Measurements from ENCODE around the gene CTDP1. TPM values are rescaled to one million over a fixed set of nuclear protein-coding genes. Genes with fewer than 3 reads are reported as not detected.

CTDP1 gene
- total RNA-seq, 1 experiment from 2014 or later = 24.9 TPM

- H3K4me3 ChIP-seq (replicated peaks in 1 of 2; ENCODE audit: low read depth in 1 of 2, low read length in 2 of 2) = no peak overlapping the region
- ChIA-PET CTCF (no interaction called here), POLR2A (no interaction called here), RAD21 (ENCODE audit: low non-redundant PET in 1 of 2, low total read pairs in 2 of 2, uncharacterized antibody in 2 of 2, unreplicated experiment in 2 of 2) (no interaction called here)
- BruUV-seq (replicated peaks) = no TSS peak
- no peaks in the 10 kb centered on the region for H3K79me2 ChIP-seq (ENCODE audit: insufficient read depth, low read length)
- H4K20me1 ChIP-seq (ENCODE audit: insufficient read depth) = no peaks in the 10 kb centered on the region
- intact Hi-C loops (cut with micrococcal nuclease) = loop anchor here (10.0 kb wide), 1 partner anchor 56 kb away; no protein-coding TSS in a partner anchor
- no peaks in the 10 kb centered on the region for H3K9me2 ChIP-seq (ENCODE audit: insufficient read depth)
- H3K36me3 ChIP-seq (ENCODE audit: control insufficient read depth in 1 of 2, insufficient read depth in 2 of 2, low read length in 2 of 2) = no peaks in the 10 kb centered on the region
- H3K27me3 ChIP-seq (ENCODE audit: insufficient read depth, low read length) = peaks cover 6% of the 10 kb centered on the region; the same call in 1 of the 2 replicates
- H3K4me1 ChIP-seq (ENCODE audit: control insufficient read depth in 1 of 2, insufficient read depth in 2 of 2, low read length in 2 of 2) = no peaks in the 10 kb centered on the region
- no peak overlapping the region for H3K4me2 ChIP-seq (ENCODE audit: low read length)
- DNase-seq (ENCODE audit: low read depth, low spot score) = no peak
- ATAC-seq = no peak
- TF ChIP-seq, protein P1, sequence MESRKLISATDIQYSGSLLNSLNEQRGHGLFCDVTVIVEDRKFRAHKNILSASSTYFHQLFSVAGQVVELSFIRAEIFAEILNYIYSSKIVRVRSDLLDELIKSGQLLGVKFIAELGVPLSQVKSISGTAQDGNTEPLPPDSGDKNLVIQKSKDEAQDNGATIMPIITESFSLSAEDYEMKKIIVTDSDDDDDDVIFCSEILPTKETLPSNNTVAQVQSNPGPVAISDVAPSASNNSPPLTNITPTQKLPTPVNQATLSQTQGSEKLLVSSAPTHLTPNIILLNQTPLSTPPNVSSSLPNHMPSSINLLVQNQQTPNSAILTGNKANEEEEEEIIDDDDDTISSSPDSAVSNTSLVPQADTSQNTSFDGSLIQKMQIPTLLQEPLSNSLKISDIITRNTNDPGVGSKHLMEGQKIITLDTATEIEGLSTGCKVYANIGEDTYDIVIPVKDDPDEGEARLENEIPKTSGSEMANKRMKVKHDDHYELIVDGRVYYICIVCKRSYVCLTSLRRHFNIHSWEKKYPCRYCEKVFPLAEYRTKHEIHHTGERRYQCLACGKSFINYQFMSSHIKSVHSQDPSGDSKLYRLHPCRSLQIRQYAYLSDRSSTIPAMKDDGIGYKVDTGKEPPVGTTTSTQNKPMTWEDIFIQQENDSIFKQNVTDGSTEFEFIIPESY (IDR thresholded peaks at IDR 0.05; ENCODE audit: extremely low read depth, insufficient replicate concordance, low read length) = no peak
- no peak for TF ChIP-seq TCF7L2 (IDR thresholded peaks at IDR 0.05; ENCODE audit: borderline replicate concordance, extremely low read depth, insufficient read depth, insufficient read length)
- no peak for TF ChIP-seq SP1 (IDR thresholded peaks at IDR 0.05; ENCODE audit: low read depth)
- TF ChIP-seq ZNF274 (IDR thresholded peaks at IDR 0.05; ENCODE audit: low read depth, low read length) = no peak
- TF ChIP-seq POLR2AphosphoS5 (IDR thresholded peaks at IDR 0.05; ENCODE audit: low read depth, low read length) = no peak
- no peak for TF ChIP-seq ATF3 (IDR thresholded peaks at IDR 0.05)
- TF ChIP-seq POLR2A (IDR thresholded peaks at IDR 0.05; ENCODE audit: borderline replicate concordance, extremely low read depth, insufficient read depth, insufficient read length) = no peak
- no peak for TF ChIP-seq EGR1 (IDR thresholded peaks at IDR 0.05; ENCODE audit: low read depth)
- TF ChIP-seq JUND (IDR thresholded peaks at IDR 0.05) = no peak
- no peak for TF ChIP-seq EZH2phosphoT487 (IDR thresholded peaks at IDR 0.05; ENCODE audit: borderline replicate concordance)
- TF ChIP-seq ZFX (IDR thresholded peaks at IDR 0.05) = no peak
- H3K27ac ChIP-seq (ENCODE audit: low read depth, low read length) = no peak overlapping the region
- H3K9me3 ChIP-seq (ENCODE audit: control insufficient read depth in 1 of 2, insufficient read depth in 1 of 2, low read depth in 1 of 2, low read length in 2 of 2) = no peaks in the 10 kb centered on the region
- no peak overlapping the region for H3K9ac ChIP-seq (ENCODE audit: low read length)
- H2AFZ ChIP-seq (ENCODE audit: low read depth, low read length, poor library complexity, severe bottlenecking) = no peak overlapping the region
Observed at GRCh38 chr18:79768745-79769144, 89.1 kb downstream of the CTDP1 start.
